NCI-H146 treated with DMSO at 0.1 percent for 48 hours (cell line): ENCODE results near the gene EDN3.

Experiments
- DNase-seq: peaks from one replicate; lab custom pipeline; 2025; ENCODE audit not compliant: unreplicated experiment; lab: John Stamatoyannopoulos, UW

The EDN3 gene, protein sequence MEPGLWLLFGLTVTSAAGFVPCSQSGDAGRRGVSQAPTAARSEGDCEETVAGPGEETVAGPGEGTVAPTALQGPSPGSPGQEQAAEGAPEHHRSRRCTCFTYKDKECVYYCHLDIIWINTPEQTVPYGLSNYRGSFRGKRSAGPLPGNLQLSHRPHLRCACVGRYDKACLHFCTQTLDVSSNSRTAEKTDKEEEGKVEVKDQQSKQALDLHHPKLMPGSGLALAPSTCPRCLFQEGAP

GRCh38 chr20:59300333-59301081 is at the start of gene EDN3:
EDN3 (plus strand) TSS chr20:59300611; CDS start chr20:59300813, 202 bp downstream.
- no peak for DNase-seq

DNA sequence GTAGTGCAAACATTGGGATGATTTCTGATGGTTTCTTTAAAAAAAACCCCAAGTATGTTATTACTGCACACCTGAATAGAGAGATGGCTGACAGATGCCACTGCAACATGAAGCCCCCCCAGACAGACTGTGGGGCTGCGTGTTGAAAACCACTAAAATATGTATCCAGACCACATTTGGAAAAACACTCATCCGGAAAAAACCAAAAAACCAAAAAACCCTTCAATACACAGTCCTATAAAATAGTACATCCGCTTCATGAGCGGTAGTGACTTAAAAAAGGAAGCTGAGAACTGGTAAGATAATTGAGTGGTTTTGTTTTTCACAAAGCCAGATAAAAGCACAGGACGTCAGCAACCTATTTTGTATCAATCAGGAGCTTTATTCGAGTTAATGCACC is 47.1 kb upstream of the EDN3 start:
- no peak for DNase-seq

- DNase-seq = no peak
Observed at GRCh38 chr20:59253779-59254319, 46.6 kb upstream of the EDN3 start.

GRCh38 chr20:59255256-59255655 is 45.2 kb upstream of the EDN3 start:
- no peak for DNase-seq

- DNase-seq = no peak
Observed at GRCh38 chr20:59258221-59258621, 42.2 kb upstream of the EDN3 start.

GRCh38 chr20:59259946-59260345 is 40.5 kb upstream of the EDN3 start:
- DNase-seq = no peak

DNA sequence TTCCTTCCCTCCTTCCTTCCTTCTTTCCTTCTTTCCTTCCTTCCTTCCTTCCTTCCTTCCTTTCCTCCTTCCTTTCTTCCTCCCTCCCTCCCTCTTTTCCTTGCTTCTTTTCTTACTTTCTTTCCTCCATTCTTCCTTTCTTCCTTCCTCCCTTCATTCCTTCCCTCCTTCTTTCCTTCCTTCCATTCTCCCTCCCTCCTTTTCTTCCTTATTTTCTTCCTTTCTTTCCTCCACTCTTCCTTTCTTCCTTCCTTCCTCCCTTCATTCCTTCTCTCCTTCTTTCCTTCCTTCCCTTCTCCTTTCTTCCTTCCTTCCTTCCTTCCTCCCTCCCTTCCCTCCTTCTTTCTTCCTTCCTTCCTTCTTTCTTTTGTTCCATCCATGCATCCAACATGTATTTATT is 35.1 kb upstream of the EDN3 start:
- no peak for DNase-seq

- no peak for DNase-seq
Observed at GRCh38 chr20:59268870-59269269, 31.5 kb upstream of the EDN3 start.

- DNase-seq = no peak
Observed at GRCh38 chr20:59269411-59270025, 30.9 kb upstream of the EDN3 start.

DNA sequence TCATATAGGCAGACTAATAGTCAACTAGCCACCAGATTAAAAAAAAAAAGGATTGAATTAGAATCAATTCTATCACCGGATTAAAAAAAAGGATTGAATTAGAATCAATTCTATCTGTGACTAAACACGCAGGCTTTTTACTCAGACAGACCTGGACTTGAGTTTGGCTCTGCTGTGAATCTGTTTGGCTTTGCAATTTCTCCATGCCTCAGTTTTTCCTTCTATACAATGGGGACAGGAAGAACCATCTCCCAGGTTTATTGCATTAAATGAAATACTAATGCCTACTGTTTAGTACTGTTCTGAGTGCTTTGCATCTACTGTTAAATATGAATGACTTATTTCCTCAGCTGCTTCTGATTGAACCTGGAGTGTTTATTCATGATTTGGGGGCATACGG is 30.0 kb upstream of the EDN3 start:
- no peak for DNase-seq

DNA sequence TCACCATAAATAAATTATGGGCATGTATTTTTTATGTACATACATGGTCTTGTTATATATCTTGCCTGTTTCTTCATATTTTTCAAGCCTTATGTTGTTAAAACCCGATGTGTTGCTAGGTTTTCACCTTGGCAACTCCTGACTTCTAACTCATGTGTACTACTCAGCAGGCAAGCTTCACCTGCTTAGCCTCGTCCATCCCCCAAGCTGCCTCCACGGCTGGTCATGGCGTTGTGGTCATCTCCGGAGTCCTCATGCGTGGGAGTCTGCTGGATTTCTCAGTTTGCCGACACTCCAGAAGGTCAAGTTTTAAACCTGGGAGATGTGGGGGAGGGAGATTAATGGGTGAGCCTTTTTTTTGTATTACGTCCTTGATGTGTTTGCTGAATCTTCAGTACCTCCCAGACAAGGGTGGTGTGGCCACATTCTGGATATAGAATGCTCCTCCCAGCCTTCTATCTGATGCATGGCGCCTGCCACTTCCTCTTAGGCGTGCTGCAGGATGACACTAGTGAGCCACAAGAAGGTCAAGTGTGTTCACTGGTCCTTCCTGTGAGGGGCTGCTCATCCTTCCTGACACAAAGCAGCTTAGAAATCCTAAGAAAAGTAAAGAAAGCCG is 26.6 kb upstream of the EDN3 start:
- no peak for DNase-seq

DNA sequence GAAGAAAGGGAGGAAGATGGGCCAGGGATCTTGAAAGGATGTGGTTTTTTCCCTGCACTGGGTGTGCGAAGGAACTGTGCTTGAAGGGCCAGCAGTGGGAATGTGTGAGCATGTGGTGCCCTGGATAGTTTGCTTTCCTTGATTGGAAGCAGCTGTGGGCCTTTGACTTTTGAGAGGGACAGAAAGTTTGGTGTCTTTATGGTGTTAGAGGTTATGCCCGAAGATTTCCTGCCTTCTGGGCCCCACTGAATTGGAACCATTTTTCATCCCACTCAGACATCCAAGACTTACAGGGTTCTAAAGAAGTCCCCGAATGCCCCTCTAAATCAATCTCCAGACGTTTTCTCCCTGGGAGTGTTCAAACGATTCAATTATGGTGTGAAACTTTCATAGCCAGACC is 23.5 kb upstream of the EDN3 start:
- DNase-seq = no peak

- DNase-seq = no peak
Observed at GRCh38 chr20:59284470-59284869, 15.9 kb upstream of the EDN3 start.

DNA sequence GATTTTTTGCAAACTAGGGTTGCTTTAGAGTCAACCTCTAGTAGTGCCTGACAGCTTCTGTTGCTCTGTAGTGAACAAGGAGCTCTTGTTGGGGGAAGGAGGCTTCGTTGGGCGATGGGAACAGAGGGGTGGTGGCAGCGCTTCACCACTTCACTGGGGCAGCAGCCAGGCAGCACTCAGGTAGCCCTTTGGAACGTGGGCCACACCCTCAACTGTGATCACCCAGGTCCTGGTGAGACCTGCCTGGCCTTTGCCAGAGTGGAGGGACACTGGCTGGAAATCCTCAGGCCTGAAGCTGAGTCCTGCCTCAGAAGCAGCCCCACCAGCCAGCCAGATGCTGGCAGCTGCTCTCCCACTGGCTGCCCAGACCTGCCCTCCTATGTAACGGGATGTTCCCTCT is 10.4 kb upstream of the EDN3 start:
- DNase-seq = no peak

DNA sequence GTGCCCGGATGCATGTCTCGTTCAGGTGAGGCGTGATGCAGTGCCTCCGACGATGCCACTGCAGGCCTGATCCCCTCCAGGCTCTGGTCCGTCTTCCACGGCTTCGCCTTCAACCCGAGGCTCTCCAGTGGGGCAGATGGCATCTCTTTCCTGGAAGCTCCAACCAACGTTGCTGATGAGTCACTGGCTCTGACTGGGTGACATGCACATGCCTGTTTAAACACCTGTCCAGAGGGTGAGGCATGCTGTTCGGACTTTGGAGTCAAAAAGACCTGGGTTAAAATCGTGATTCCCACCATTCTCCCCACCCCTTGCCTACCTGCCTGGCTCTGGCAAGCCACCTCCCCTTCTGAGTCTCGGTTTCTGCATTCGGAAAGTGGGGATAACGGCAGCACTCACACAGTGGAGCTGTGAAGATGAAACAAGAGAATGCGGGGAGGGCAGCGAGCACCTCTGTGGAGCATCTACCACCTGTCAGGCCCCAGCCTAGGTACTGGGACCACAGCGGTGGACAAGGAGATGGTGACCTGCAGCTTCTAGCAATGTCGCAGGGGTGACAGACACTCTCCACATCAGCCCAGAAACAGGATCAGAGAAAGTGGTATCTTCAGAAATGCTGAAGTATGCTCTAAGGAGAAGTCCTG is 8.5 kb upstream of the EDN3 start:
- DNase-seq = no peak

GRCh38 chr20:59295531-59295930 is 4.9 kb upstream of the EDN3 start:
- DNase-seq = no peak

GRCh38 chr20:59297686-59298085 is 2.7 kb upstream of the EDN3 start:
- no peak for DNase-seq

DNA sequence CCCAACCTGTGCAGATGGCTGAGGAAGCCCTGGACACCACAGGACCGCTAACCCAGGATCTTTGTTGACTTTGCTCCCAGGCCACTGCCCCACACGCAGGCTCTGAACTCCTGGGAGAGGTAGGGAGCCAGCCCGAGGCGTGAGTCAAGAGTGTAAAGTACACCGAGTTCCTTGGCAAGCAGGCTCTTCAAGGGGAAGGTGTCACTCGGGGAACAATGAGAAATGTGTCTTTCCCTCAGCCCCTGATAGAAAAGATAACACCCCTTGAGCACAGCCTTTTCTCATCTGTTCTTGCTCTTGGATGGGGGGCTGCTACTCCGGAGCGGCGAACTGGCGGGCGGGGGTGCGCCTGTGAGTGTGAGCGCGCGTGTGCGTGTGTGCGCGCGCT is 472 bp upstream of the EDN3 start:
- no peak for DNase-seq

DNA sequence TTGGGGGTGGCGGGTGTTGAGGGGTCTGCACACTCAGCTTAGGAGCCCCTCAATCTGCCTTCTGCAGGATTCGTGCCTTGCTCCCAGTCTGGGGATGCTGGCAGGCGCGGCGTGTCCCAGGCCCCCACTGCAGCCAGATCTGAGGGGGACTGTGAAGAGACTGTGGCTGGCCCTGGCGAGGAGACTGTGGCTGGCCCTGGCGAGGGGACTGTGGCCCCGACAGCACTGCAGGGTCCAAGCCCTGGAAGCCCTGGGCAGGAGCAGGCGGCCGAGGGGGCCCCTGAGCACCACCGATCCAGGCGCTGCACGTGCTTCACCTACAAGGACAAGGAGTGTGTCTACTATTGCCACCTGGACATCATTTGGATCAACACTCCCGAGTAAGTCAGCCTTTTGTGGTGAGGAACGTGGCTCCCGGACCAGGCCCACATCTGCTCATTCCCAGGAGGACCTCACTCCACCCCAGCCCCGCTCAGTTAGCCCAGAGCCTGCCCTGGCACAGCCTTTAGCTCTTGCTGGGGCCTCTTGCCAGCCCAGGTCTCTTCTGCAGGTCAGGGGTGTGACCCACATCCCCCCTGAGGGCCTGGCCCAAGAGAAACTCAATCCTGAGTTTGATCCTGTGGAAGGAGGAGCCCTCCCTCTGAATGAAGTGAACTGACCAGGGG is 1.1 kb downstream of the EDN3 start:
- no peak for DNase-seq

DNA sequence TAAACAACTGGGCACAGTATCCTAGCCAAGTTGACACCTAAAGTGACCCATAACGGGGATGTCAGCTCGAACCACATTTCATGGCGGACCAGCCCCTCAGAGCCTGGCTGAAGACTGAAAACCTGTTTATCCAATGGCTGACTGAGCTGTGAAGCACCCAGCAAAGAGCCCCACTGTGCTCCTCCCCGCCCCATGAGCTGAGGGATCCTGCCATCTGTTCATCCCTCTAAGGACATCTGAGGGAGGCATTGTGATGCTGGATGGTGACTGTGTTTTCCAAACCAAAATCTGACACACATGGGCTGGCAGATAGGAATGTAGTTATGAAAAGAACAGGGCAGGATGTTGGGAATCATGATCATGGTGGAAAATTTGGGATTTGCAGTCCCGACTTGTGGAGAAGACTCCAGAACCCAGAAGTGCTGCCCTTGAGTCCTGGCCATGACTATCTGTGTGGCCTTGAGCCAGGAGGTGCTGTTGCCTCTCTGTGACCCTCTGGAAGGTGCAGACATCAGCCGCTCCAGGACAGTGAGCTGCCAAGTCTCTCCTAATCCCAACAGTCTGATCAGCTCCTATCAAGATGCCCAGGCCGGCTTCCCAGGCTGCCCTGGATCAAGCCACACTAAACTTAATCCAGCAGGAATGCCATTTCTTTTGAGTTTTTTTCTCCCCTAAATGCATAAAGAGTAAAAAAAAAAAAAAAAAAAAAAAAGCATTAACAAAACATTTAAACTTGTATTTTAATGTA is 5.7 kb downstream of the EDN3 start:
- no peak for DNase-seq
